ENCODE measurements around the gene USP31.

Gene USP31

DNA sequence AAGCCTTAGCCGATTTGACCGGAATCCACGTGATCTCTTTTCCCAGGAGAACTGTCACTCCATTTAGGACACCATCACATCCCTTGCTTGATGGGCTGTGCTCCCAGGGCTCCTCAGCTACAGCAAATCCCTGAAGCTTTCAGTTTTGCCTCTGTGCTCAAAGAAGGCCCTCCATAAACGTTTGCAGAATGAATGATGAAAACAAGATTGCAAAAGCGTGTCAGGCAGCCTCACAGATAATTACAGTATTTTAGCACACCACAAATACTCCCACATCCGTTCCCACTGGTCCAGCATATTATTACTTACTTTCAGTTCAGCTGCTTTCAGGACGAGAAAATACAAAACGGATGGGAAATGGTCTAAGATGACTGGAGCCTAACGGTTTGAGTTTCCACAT is 84.6 kb downstream of the USP31 start:
- FAIRE-seq = no peak

DNA sequence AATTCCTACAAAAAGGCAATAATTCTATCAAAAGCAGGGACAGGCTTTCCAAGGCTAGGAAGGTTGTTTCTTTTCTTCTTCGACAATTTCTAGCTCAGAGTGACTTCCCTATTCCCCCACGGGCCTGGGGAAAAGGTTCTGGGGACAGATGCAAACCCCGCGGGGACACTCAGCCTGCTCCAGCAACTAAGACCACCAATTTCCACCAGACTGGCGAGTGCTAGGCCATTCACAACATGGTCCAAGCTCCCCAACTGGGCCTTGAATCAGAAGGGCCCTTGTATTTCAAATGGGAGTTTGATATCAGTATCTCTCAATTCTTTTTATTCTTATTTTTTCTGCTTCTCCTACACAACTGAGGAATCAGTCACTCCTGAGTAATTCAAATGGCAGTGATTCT is 86.7 kb downstream of the USP31 start:
- TF ChIP-seq, protein P1, sequence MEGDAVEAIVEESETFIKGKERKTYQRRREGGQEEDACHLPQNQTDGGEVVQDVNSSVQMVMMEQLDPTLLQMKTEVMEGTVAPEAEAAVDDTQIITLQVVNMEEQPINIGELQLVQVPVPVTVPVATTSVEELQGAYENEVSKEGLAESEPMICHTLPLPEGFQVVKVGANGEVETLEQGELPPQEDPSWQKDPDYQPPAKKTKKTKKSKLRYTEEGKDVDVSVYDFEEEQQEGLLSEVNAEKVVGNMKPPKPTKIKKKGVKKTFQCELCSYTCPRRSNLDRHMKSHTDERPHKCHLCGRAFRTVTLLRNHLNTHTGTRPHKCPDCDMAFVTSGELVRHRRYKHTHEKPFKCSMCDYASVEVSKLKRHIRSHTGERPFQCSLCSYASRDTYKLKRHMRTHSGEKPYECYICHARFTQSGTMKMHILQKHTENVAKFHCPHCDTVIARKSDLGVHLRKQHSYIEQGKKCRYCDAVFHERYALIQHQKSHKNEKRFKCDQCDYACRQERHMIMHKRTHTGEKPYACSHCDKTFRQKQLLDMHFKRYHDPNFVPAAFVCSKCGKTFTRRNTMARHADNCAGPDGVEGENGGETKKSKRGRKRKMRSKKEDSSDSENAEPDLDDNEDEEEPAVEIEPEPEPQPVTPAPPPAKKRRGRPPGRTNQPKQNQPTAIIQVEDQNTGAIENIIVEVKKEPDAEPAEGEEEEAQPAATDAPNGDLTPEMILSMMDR (IDR thresholded peaks at IDR 0.05; ENCODE audit: insufficient read depth, missing control alignments) = no peak
- DNase-seq (ENCODE audit: insufficient read length, low spot score) (no peak), FAIRE-seq (no peak)

More for the DNA sequence above, 84.6 kb downstream of the USP31 start:
- TF ChIP-seq, protein P1 (IDR thresholded peaks at IDR 0.05; ENCODE audit: insufficient read depth, missing control alignments) = no peak
- no peak for DNase-seq (ENCODE audit: insufficient read length, low spot score)

DNA sequence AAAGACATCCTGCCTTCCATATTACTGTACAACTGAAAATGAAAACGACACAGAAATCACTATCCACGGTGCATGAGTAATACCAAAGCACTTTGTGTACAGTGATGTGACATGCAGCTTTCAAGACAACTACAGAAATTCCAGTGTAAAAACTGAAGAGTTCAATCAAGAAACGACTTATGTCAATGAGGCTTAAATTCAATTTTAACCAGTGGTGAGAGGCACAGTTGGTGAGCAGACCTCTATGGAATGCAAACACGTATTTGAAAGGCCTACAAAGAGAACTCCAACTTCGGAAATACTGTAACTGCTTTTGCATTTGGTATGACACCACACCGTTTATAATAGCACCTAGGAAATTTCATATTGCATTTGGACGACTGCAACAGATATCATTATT is 87.6 kb downstream of the USP31 start:
- FAIRE-seq = no peak
- DNase-seq (ENCODE audit: insufficient read length, low spot score) = no peak
- TF ChIP-seq, protein P1 (IDR thresholded peaks at IDR 0.05; ENCODE audit: insufficient read depth, missing control alignments) = no peak

DNA sequence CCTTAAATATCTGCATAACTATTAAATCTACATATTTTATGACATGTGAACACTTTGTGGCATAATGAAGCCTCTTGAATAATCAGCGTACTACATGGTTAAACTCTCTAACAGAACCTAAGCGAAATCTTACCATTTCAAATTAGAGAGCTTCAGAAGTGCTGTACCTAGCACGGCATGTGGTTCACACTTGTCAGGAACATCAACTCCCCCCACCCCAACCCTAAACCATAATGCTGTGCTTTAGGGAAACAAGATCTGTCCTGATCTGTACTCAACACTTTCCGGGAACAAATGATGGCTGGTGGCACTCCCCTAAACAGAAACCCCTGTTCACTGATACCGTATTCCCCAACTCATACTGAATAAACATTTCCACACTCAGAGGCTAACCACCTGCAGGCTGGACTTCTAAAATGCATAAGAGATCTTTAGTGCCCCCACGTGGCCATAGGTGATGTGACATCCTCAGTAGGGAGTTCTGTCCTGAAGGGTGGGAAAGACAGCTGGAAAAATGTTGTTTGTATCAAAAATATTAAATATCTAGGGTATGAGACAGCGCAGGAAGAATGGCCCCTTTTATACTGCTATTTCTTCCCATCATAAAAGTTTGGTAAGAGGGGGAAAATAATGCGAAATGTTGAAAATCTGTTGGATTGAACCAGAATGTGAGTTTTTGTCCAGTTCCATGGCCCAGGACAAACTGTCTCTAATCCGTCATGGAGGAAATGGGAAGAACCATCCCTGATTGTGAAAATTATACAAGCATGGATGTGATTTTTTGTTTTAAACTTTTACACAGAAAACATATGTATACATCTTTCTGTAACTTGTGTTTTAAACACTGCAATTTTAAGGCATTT is 88.6 kb downstream of the USP31 start:
- TF ChIP-seq, protein P1 (IDR thresholded peaks at IDR 0.05; ENCODE audit: insufficient read depth, missing control alignments) = peak; percentile 76
- DNase-seq (ENCODE audit: insufficient read length, low spot score) (peak; percentile 40), FAIRE-seq (no peak)

DNA sequence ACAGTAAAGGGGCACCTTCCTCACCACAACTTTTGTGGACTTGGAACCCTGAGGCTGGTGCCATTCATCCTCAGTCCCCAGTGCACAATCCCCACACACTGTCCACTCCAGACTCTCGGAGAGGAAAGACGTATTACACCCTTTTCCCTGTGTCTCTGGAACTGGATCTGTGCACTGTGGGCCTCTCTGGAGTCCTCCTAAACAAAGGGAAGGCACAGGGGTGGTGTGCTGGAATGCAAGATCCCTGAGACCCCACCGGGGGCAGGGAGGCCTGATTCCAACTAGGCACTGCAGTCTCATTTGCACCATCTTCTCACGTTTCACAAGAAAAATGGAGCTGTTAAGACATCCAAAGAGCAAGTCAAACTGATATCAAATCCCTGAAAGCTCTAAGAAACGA is 89.8 kb downstream of the USP31 start:
- no peak for DNase-seq (ENCODE audit: insufficient read length, low spot score)
- TF ChIP-seq, protein P1 (IDR thresholded peaks at IDR 0.05; ENCODE audit: insufficient read depth, missing control alignments) = no peak
- no peak for FAIRE-seq

DNA sequence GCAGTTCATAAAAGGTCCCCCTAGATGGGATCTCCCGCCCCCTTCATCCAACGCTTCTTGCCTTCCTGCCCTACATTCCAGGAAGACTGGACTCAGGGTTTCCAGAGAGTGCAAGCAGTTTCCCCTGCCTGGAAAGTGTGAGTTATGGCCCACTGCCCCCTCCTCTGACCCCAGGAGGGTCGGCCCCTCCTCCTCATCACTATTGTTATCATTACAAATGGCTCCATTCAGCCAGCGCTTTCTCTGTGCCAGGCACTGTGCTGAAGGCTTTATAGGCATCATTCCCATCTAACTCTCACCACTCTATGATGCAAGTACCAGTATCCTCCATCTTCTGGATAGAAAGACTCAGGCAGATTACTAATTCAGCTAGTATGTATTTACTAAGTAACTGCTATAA is 90.7 kb downstream of the USP31 start:
- DNase-seq (ENCODE audit: insufficient read length, low spot score) (no peak), FAIRE-seq (no peak)
- TF ChIP-seq, protein P1 (IDR thresholded peaks at IDR 0.05; ENCODE audit: insufficient read depth, missing control alignments) = no peak

DNA sequence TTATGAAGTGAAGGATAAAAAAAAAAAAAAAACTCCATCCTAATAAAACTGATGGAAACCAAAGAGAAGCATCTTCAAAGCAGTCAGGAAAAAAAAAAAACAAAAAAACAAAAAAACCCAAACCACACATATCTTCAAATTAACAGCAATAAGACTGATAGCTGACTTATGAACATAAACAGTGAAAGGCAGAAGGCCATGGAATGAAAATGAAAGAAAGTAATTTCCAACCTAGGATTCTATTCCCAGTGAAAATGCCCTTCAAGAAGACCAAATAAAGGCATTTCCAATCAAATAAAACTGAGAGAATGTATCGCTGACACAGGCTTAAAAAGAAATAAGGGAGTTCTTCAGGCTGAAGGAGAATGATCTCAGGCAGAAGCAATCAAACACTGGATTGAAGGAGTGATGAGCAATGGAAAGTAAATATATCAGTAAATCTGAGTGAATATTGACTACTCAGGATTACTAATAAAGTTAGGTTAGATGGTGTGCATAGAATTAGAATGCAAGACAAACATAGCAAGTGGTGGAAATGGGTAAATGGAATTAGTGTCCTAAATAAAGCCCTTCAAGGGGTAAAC is 92.1 kb downstream of the USP31 start:
- DNase-seq (ENCODE audit: insufficient read length, low spot score) (no peak), FAIRE-seq (no peak)
- TF ChIP-seq, protein P1 (IDR thresholded peaks at IDR 0.05; ENCODE audit: insufficient read depth, missing control alignments) = no peak
